H1 (cell line): Measurements from ENCODE around the gene DPEP1. TPM values are rescaled to one million over a fixed set of nuclear protein-coding genes. Genes with fewer than 3 reads are reported as not detected.

Experiments
- ASH2L ChIP-seq: fragments of 200-600, 300-600 bp; sonication (generic); IDR thresholded peaks from one replicate; pipeline ENCODE4 v1.7.1; 2017; ENCODE audit warnings: low read length
- SAP30 ChIP-seq: fragments of 300-600 bp; sonication (generic); IDR thresholded peaks from 2 replicates; pipeline ENCODE4 v1.7.1; 2012; ENCODE audit warnings: low read length, moderate library complexity, mild to moderate bottlenecking, inconsistent platforms; ENCODE audit not compliant: insufficient read depth, insufficient replicate concordance
- SUZ12 ChIP-seq: fragments of 200-600 bp; sonication (generic); IDR thresholded peaks from 2 replicates; pipeline ENCODE4 v1.6.1; 2012; ENCODE audit warnings: mild to moderate bottlenecking, inconsistent platforms, low read length, moderate library complexity, mixed read lengths
- polyA plus RNA-seq, 7 experiments: library from polyadenylated mRNA; depleted of rRNA in 3 of 7; stranded (reverse) in 5 of 7; unstranded in 2 of 7; fragments of >200 nt in 5 of 7; fragments of 200-250 nt in 2 of 7; gene quantifications; 1 replicate in 5 of 7; 2 replicates in 1 of 7; 4 replicates in 1 of 7; pipeline versions ENCODE4 v1.2.1 to v1.2.3, GENCODE V29; 2011 to 2013; ENCODE audit warnings: missing spikeins in 2 of 7, mixed read lengths in 2 of 7
- total RNA-seq: library from RNA; stranded (reverse); fragmentation: NEBNext Ultra II Directional; extraction: Animal tissue kit (Norgen Biotek cat#: 25700); gene quantifications from 2 replicates; pipeline ENCODE4 v1.2.1, GENCODE V29; 2021

DPEP1 gene
- total and polyA plus RNA-seq, 2 of the 8 experiments (the other 6 are each of a cell fraction or from before 2014, with no cell fraction given): 2.8 to 3.1 TPM

DNA sequence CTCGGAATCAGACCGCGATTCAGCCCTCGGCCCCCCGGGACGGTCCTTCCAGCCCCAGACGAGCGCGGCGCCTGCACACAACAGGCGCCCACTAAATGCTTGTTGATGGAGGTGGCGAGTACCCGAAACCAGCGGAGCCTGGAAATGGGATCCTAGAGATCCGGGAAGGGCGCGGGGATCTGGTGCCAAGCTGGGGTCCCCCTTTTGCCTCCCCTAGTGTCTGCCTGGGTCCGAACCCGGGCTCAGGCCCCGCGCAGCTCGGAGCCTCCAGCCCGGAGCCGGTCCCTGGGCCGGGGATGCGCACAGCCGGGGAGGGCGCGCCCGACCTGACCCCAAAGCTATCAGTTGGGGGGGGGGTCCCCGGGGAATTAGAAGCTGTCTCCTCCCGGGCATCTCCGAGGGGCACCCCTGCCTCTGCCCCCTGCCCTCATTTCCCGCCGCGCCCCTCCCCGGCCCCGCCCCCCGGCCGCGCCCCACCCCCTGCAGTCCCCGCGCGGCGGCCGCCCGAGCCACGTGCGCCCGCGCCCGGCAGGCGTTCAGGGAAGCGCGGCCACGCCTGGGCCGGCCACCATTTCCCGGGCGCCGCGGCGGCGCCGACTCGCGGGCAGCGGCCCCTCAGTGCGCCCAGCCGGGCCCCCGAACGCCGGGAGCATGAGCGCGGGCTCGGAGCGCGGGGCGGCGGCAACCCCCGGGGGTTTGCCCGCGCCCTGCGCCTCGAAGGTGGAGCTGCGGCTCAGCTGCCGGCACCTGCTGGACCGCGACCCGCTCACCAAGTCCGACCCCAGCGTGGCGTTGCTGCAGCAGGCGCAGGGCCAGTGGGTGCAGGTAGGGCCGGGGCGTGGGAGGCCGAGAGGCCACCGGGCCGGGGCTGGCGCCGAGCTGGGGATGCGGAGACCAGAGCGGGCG, 37.9 kb upstream of the DPEP1 start, which contains the start of gene CPNE7 (continued):
- TF ChIP-seq SUZ12: no peak
- TF ChIP-seq SAP30: no peak
- TF ChIP-seq ASH2L: peak; percentile 0
